ENCODE results near the gene RETNLB.
A peak's percentile ranks its signal among the peaks of the same experiment; 100 is the strongest.

RETNLB gene, protein sequence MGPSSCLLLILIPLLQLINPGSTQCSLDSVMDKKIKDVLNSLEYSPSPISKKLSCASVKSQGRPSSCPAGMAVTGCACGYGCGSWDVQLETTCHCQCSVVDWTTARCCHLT

DNA sequence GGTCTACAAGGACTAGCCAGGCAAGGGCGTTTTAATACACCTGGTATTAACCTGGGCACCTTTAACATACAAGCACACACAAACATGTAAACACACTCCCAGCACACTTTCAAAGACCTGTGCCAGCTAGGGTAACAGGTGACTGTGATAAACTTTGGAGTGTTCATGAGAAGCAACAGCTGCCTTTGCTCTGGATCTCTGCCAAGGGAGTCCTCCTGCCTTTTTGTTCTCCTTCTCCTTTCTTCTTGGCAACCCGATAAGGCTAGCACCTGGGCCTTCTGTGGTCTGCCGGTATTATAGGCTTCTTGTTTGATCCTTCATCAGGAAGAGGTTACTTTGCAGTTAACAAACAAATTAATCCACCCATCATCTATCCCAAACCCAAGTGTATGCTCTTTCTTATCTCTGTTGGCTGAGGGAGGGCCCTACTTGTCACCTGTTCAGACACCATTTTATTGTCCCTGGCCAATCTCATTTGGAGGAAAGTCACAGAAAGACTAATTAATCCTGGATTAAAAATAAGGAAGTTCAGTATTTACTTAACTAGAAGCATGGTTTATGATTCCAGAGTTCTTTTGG, at the start of gene RETNLB:
Gene RETNLB (minus strand): TSS at position 7 of the 579 bp plus-strand sequence. CDS start 225 bp downstream, outside the sequence.
- no peak for DNase-seq

DNA sequence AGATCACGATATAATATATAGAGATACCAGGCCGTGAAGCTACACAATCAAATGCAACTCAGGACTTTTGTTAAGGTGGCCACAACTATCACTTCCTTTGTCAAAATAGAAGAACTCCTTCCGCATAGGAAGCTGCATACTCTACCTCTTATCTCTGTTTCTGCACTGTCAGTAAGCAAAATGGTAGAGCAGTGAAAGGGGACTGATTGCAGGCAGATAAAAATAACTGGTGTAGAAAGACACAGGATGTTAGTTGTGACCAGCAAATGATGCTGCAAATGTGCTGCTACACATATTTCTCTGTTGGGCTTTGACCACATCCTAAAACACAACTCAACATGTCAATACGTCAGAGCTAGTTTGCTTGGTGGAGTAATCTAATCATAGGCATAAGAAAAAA, 49.1 kb upstream of the RETNLB start:
- peak; percentile 28 for DNase-seq

DNA sequence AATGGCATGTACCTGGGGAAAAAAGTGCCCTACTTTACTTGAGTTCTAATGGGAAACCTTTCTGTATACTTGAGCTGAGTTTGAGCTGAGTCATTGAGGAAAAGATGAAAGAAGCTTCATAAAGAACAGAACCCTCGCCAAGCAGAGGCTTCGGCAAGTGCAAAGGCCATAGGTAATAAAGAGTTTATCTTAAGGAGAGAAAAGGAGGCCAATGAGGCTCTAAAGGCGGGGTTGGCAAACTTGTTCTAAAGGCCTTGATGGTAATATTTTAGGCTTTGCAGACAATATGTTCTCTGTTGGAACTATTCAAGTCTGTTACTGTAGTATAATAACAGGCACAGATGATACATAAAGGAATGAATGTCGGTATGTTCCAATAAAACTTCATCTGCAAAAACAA, 47.8 kb upstream of the RETNLB start:
- no peak for DNase-seq

DNA sequence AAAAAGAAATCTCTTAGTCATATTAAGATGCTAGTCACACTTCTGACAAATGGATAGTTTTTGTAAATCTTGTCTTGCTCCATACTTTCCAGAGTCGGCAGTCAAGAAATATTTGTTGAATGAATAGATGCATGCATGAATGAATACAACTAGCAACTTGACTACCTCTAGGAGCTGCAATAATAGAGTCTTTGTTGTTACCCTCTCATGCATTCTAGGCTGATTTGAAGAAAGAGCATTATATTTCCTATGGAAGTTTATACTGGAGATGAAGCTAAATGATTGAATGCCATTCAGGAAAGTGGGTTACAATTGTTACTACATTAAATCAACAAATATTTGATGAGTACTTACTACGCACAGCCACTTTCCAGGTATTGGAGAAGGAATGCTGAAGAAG, 47.2 kb upstream of the RETNLB start:
- no peak for DNase-seq

DNA sequence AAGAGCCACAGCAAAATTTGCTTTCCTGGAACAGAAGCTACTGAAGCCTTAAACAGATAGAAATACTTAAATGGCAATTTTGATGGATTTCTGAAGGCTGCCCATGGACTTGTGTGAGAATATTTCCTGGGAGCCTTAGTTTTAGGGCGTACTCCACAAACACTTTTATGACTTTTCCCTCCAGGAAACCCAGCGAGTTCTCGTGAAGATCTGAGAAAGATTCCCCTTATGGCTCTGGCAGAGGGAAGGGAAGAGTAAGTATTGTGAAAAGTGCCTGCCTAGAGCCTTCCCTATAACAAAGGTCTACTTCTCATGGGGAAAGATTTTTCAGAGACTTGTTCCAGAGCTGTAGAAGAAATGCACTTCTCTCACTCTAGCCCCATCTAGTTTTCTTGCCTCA, 34.3 kb upstream of the RETNLB start:
- DNase-seq = no peak

DNA sequence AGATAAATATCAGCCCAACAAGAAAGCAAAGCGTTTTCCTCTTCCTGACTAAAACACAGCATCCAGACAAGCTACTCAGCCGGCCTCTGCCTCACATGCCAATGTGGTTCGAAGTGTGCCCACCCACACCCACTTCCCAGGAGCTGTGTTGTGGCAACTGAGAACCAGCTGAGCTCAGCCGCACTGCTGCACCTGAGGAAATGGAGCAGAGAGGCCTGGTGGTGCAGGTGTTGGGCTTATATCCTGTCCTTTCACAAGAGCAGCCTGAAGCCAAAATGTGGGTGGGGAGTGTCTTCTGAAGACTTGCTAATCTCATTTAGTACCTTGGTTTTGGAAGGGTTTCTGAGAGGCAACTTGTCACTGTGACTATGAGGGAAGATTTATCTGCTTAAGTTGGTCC, 23.0 kb upstream of the RETNLB start:
- no peak for DNase-seq

DNA sequence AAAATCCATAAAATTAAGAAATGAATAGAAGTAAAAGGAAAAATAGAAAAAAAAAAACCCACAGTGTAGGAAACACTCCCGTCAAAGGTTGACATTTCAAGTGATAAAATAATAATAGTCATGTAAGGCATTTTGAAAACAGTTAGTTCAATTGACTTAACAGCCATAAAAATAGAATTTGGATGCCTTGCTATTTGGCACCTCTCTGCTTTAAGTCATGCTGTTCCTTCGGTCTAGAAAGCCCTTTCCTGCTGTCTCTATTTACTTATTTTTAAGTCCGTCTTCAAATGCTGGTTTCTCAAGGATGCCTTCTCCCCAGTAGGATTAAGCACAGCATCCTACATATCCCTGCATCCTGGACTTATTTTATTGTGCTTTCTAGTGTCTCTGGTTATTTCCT, 22.3 kb upstream of the RETNLB start:
- DNase-seq = no peak

DNA sequence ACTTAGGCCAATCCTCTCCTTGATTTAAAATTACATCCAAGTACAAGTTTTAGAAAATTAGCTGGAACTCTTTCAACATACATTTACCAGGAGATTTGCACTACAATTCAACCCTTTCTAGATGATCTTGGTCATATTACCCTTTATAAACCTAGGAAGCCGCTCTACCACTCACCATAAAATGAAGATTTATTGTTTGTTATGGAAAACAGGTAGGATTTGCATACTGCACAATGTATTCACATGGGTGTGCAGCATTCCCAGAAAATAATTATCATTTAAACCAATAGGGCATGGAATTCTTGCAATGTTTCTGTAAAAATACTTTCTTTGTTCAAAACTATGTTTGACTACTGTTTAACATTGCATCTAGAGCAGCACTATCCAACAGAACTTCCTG, 18.4 kb upstream of the RETNLB start:
- no peak for DNase-seq

DNA sequence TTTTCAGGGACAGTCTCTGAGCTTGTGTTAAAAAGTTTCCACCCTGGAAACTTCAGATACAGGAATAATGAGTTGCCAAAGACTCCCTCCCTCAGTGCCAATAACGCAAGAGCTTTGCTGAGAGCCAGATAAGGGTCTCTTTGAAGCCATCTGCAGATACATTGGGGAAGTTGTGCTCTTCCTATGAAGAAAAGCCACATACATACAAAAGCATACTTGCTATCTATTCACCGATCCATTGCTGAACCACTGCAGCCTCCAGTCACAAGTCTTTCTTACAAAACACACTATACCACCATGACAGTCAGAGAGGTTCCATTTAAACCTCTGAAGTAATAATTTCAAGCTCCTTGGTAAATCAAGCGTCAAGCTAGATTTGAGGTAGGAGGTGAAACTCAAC, 10.0 kb upstream of the RETNLB start:
- DNase-seq = peak; percentile 74

DNA sequence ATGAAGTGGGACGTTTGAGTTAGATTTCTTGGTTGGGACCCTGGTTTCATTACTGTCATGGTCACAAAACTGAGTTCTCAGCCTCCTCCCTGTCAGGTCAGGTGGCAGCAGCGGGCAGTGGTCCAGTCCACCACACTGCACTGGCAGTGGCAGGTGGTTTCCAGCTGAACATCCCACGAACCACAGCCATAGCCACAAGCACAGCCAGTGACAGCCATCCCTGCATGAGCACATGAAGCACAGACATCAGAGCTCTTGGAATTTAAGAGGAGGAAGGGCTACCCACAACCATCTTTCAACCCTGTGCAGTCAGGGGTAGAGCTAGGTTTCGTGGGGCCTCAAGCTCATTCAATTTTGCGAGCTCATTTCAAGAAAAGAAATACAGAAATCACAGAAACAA, 1.5 kb downstream of the RETNLB start:
- no peak for DNase-seq

DNA sequence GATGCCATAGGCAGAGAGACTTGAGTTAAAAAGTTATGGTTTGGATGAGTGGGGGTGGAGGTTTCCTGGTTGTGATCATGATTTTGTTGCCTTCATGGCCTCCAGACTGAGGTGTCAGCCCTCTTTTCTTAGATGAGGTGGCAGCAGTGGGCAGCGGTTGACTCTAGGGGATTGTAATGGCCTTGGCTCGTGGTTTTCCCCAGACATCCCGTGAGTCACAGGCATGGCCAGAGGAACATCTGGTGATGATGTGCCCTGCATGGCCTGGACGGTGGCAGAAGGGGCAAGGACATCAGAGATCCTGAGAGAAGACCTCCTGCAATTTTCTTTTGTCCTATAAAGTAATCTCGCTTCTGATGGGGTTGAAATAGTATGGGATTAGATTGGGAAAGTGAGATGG, 12.4 kb downstream of the RETNLB start:
- no peak for DNase-seq

DNA sequence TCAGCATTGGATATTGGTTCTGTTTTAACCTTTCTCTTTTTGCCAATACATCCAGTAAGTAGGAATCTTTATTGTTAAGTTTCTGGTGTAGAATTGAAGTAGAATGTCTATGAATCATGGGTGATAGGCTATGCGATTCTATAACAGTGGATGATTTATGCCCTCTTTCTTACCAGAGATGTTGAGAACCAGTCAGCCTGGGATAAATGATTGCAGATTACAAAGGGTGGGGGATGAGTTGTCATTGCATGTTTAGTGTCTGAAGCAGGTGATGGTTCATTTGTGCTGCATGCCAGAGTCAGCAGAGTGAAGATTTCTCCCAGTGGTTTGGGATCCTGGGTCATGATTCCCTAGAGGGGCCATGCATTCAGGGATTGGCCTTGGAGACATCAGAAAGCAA, 14.3 kb downstream of the RETNLB start:
- no peak for DNase-seq

DNA sequence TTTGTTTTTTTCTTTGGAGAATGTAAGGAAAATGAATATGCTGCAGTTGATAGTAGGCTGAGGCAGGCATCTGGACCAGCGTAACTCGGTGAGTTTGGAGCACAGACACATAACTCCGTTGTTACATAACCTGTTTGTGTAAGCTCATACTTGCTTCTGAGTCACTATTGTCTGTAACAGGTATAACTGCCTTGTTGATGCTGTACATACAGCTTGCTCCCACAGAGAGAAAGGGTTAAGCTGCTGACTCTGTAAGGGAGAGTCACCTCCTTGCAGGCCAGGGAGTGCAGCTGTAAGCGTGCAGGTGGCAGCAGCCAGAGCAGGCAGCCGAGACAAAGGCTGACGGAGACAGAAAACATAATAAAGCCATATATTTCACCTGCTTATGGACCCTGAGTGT, 20.4 kb downstream of the RETNLB start:
- DNase-seq = no peak

DNA sequence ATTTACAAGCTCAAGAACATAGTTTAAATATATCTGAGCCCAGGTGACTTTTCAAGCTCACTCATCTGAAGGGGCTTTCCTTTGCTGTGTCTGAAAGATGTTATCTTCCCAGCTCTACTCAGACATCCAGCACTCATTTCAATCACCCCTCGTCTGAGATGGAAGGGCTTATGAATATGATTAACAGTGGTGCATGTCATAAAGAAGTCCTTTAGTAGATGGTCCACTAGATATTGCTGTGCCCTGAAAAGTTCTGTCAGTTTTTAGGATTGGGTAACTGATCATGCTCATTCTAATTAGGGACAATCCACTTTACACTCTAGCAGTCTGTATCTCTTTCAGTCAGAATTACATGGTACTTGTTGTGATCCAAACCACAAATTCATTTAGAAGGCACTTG, 28.3 kb downstream of the RETNLB start:
- no peak for DNase-seq

DNA sequence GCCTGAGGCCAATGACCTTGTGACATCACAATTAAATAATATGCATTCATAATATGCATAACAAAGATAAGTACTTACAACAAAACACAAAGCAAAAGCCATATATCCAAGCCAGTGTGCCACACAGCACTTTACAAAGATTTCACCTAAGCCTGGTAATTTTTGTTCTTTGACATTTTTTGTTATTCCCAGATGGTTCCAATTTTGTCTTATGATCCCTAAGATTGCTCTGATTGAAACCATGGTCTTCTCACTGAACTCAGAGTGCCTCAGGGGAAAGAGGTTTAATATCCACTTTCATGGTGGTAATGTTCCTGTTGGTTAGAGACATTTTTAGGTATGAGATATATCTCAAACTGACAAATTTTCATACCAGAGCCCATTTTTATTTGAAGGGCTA, 29.1 kb downstream of the RETNLB start:
- DNase-seq = no peak

DNA sequence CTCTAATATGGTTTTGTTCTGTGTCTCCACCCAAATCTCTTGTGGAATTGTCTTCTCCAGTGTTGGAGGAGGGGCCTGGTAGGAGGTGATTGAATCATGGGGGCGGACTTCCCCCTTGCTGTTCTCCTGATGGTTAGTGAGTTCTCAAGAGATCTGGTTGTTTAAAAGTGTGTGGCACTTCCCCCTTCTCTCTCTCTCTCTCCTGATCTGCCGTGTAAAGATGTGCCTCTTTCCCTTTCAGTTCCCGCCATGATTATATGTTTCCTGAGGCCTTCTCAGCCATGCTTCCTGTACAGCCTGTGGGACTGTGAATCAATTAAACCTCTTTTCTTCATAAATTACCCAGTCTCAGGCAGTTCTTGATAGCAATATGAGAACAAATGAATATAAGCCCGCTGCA, 33.1 kb downstream of the RETNLB start:
- peak; percentile 26 for DNase-seq

DNA sequence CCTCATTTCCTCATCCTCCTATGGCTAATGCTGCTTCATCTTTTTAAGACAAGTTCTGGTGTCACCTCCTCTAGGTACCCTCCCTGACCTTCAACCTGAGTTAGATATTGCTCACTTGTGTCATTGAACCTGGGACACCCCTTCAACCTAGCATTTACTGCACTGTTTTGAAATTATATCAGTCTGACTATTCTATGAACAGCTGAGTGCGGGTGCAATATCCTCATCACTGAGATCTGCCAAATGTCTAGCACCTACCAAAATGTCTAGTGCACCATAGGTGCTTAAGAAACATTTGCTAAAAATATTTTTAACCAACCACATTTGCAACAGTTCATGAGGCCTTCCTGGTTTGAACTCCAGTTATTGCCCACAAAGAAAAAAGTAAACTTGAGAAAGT, 34.5 kb downstream of the RETNLB start:
- DNase-seq = no peak

DNA sequence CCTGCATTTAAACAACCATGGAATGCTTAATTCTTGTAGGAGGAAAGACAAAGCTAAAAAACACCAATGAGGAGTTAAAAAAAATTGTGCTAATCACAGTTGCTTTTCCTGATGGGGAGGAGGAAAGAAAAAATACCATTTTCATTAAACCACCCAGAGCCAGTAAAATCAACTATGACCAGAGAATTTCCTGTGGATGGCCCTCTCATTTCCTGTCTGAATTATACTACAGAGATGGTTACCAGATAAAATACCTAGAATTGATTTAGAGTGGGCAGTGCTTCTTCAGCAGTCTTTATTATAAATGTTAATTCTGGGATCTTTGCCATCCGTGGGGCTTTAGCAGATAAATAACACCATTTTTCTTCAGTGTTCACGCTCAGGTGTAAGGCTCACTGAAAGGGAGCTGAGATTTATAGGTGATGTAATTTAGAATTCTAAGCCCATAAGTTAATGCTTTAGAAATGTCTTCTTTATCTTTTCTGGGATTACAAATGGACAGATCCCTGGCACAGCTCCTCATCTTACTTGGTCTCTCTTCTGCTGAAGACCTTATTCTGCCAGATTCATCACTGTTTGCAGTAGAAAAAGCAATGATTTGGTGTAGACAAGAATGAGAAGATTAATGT, 37.9 kb downstream of the RETNLB start:
- no peak for DNase-seq

DNA sequence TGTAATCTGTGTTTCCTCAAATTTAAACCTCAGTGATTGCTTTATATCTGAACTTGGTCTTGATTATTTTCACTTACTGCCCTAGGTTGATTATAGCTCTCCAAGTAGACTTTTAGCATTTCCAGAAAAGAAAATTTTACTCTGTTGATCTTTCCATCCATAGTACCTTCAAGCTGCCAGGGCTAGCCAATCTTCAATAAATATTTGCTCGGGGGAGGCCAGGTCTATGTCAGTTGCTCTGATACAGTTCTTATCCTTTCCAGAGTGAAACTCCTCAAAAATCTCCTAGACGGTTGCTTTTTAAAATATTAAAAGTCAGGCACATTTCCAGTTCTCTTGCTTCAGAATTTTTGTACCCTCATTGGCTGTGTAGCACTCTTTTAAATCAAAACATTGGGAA, 38.8 kb downstream of the RETNLB start:
- DNase-seq = no peak

DNA sequence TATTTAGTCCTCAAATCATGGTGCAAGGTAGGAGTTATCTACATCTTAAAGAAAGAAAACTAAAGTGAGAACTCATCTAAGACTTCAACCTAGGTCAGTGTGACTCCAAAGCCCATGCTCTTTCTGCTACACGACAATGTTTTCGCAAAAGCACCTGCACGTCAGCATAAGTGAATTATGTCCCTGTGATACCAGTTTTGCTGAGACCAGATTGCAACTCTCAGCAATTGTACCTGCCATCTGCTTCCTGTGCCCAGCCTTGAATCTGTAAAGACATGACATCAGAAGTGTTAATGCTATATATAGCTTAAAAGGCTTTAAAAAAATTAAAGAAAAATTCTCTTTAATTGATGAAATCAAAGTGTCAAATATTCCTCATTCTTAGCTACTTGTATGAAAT, 43.4 kb downstream of the RETNLB start:
- no peak for DNase-seq

DNA sequence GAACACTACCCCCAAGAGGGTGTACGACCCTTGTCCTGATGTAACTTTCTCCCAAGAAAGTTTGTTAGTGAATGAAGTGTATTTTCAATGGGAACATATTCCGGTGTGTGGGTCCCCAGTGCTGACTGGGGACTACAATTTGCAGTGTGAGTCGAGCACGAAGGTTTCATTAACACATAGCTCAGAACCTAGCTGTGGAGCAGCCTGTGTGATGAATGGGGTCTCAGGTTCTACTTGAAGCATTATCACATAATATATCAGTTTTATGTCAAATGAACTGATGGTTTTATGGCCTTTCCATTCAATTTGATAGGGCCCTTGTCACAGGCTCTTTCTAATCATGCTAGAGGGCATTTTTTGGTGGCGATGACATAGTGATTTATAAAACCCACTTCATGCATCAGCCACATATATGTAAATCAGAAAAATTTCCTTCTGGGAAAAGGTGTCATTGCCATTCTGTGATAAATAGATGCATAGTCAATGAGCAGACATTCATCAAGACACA, 44.1 kb downstream of the RETNLB start:
- DNase-seq = no peak
